Measurements from ENCODE around the gene SCYL3. TPM values are rescaled to one million over a fixed set of nuclear protein-coding genes. Genes with fewer than 3 reads are reported as not detected.
"Not testable (repeated sequence)": the region's sequence is repeated elsewhere in the genome, so short reads cannot be mapped to it uniquely, and the experiment has no call there.

The SCYL3 gene
- total RNA-seq, 1 experiment from 2014 or later, result 7.8 TPM

DNA sequence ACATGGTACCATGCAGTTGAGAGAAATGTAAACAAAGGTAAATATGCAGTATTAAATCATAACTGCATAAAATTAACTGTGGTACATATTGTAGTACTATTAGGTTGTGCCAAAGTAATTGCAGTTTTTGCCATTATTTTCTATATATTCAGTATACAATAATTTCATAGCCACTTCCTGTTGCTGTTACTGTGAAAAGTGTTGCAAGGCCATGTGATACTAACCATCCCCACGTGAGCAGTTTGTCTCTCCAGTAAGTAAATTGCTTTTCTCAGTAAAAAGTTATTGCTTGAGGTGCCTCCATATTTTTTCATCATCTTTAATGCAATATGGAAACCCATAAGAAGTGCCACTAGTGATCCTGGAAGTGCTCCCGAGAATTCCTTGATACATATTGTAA is 79.4 kb downstream of the SCYL3 start:
- intact Hi-C loops (cut with micrococcal nuclease; ENCODE audit: unreplicated experiment), result no loop called here
- TF ChIP-seq, protein P1, sequence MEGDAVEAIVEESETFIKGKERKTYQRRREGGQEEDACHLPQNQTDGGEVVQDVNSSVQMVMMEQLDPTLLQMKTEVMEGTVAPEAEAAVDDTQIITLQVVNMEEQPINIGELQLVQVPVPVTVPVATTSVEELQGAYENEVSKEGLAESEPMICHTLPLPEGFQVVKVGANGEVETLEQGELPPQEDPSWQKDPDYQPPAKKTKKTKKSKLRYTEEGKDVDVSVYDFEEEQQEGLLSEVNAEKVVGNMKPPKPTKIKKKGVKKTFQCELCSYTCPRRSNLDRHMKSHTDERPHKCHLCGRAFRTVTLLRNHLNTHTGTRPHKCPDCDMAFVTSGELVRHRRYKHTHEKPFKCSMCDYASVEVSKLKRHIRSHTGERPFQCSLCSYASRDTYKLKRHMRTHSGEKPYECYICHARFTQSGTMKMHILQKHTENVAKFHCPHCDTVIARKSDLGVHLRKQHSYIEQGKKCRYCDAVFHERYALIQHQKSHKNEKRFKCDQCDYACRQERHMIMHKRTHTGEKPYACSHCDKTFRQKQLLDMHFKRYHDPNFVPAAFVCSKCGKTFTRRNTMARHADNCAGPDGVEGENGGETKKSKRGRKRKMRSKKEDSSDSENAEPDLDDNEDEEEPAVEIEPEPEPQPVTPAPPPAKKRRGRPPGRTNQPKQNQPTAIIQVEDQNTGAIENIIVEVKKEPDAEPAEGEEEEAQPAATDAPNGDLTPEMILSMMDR (conservative IDR thresholded peaks at IDR 0.05), result no peak
- TF ChIP-seq EZH2 (IDR thresholded peaks at IDR 0.05; ENCODE audit: low read depth), result no peak

DNA sequence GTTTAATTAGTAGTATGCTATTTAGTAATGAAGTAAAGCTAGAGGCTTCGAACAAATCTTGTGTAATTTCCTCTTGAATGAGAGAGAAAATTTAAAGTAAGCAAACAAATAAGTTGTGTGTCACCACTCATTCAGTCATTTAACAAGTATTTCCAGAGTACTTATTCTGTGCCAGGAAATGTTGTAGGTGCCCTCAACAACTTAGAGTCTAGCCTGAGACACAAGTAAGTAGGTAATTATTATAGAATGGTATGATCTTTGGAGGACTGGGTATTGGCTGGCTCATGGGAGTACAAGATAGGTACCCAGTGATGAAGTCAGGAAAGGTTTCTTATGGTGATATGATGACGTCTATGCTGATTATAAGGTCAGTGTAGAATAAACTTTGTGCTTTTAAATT is 81.6 kb downstream of the SCYL3 start:
- no TSS peak for BruUV-seq (replicated peaks)
- peaks cover 3% of the 10 kb centered on the region; the same call in 1 of the 2 replicates for H3F3A ChIP-seq (ENCODE audit: insufficient read depth, low read depth)
- peaks cover 27% of the 10 kb centered on the region for H3K36me3 ChIP-seq (ENCODE audit: low read depth)
- DNase-seq, result no peak
- H3K9me2 ChIP-seq (ENCODE audit: insufficient read depth), result no peaks in the 10 kb centered on the region
- ChIA-PET POLR2A (ENCODE audit: unreplicated experiment) (no interaction called here), CTCF (no interaction called here)
- no peak overlapping the region for H3K4me3 ChIP-seq
- no peaks in the 10 kb centered on the region for H3K4me1 ChIP-seq (replicated peaks; ENCODE audit: insufficient read depth)
- TF ChIP-seq, protein P1 (conservative IDR thresholded peaks at IDR 0.05), result no peak
- no peak for TF ChIP-seq EZH2 (IDR thresholded peaks at IDR 0.05; ENCODE audit: low read depth)
- no peaks in the 10 kb centered on the region for H3K79me2 ChIP-seq (ENCODE audit: low read depth)
- H2AFZ ChIP-seq, result no peak overlapping the region
- intact Hi-C loops (cut with micrococcal nuclease; ENCODE audit: unreplicated experiment), result no loop called here
- no peaks in the 10 kb centered on the region for H3K27me3 ChIP-seq (ENCODE audit: insufficient read depth, low read depth)
- no peaks in the 10 kb centered on the region for H3K9me3 ChIP-seq (ENCODE audit: insufficient read depth, low read depth)
- no peaks in the 10 kb centered on the region for H4K20me1 ChIP-seq (ENCODE audit: insufficient read depth)
- H3K27ac ChIP-seq, result no peak overlapping the region
- no peak overlapping the region for H3K4me2 ChIP-seq

More for the DNA sequence above, 79.4 kb downstream of the SCYL3 start:
- Histone ChIP-seq H3K36me3 (ENCODE audit: low read depth) (peaks cover 27% of the 10 kb centered on the region), H3K4me2 (no peak overlapping the region), H3K4me1 (replicated peaks; ENCODE audit: insufficient read depth) (no peaks in the 10 kb centered on the region), H3K79me2 (ENCODE audit: low read depth) (no peaks in the 10 kb centered on the region), H3K9me2 (ENCODE audit: insufficient read depth) (no peaks in the 10 kb centered on the region), H3K27ac (no peak overlapping the region), H3F3A (ENCODE audit: insufficient read depth, low read depth) (peaks cover 1% of the 10 kb centered on the region; the same call in 1 of the 2 replicates), H3K27me3 (ENCODE audit: insufficient read depth, low read depth) (no peaks in the 10 kb centered on the region), H3K9me3 (ENCODE audit: insufficient read depth, low read depth) (no peaks in the 10 kb centered on the region), H4K20me1 (ENCODE audit: insufficient read depth) (no peaks in the 10 kb centered on the region), H2AFZ (no peak overlapping the region), H3K4me3 (no peak overlapping the region)
- ChIA-PET POLR2A (ENCODE audit: unreplicated experiment) (no interaction called here), CTCF (no interaction called here)
- no TSS peak for BruUV-seq (replicated peaks)
- no peak for DNase-seq

DNA sequence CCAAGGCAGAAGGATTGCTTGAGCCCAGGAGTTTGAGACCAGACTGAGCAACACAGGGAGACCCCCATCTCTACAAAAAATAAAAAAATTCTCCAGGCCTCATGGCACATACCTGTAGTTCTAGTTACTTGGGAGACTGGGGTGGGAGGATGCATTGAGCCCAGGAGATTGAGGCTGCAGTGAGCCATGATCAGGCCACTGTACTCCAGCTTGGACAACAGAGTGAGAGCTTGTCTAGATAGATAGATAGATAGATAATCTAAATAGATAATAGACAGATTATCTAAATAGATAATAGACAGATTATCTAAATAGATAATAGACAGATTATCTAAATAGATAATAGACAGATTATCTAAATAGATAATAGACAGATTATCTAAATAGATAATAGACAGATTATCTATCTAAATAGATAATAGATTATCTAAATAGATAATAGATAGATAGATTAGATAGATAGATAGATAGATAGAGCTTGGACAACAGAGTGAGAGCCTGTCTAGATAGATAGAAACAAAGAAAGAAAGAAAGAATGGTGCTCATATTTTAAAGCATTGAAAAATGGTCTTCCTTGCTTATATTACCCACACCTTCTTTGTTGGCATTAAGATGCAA is 82.2 kb downstream of the SCYL3 start:
- CTCF ChIA-PET; intact Hi-C loops (cut with micrococcal nuclease; ENCODE audit: unreplicated experiment): not testable (repeated sequence)

More for the DNA sequence above, 82.2 kb downstream of the SCYL3 start:
- H3K27ac ChIP-seq; H4K20me1 ChIP-seq (ENCODE audit: insufficient read depth); H3K4me1 ChIP-seq (replicated peaks; ENCODE audit: insufficient read depth); H3K4me3 ChIP-seq; H3K9me3 ChIP-seq (ENCODE audit: insufficient read depth, low read depth); H3F3A ChIP-seq (ENCODE audit: insufficient read depth, low read depth); POLR2A ChIA-PET (ENCODE audit: unreplicated experiment); H3K9me2 ChIP-seq (ENCODE audit: insufficient read depth); H3K27me3 ChIP-seq (ENCODE audit: insufficient read depth, low read depth); H2AFZ ChIP-seq; DNase-seq; H3K79me2 ChIP-seq (ENCODE audit: low read depth); BruUV-seq (replicated peaks); H3K4me2 ChIP-seq: not testable (repeated sequence)
- peaks cover 27% of the 10 kb centered on the region for H3K36me3 ChIP-seq (ENCODE audit: low read depth)

Measured in PC-9 (cell line).